SJSA1 (cell line): Measurements from ENCODE around the gene CAVIN4. TPM values are rescaled to one million over a fixed set of nuclear protein-coding genes. Genes with fewer than 3 reads are reported as not detected.

Experiments
- DNase-seq, 2 experiments: peaks; one replicate each; pipeline ENCODE4 v3.0.0-alpha.2; 2015 to 2020; ENCODE audit warnings: low spot score in 2 of 2, low read depth in 1 of 2
- H3K27ac ChIP-seq: fragments of 250-450 bp; sonication (Bioruptor Pico); 2 replicates; pipeline ENCODE4 v1.5.1; 2020; ENCODE audit warnings: mild to moderate bottlenecking, moderate library complexity
- H3K27me3 ChIP-seq: fragments of 250-450 bp; sonication (Bioruptor Pico); replicated peaks from 2 replicates; pipeline ENCODE4 v1.5.1; 2020; ENCODE audit warnings: mild to moderate bottlenecking, moderate library complexity
- H3K36me3 ChIP-seq: fragments of 250-450 bp; sonication (Bioruptor Pico); 2 replicates; pipeline ENCODE4 v1.5.1; 2020; ENCODE audit warnings: mild to moderate bottlenecking
- H3K4me1 ChIP-seq: fragments of 250-450 bp; sonication (Bioruptor Pico); replicated peaks from 2 replicates; pipeline ENCODE4 v1.6.1; 2021; ENCODE audit warnings: mild to moderate bottlenecking
- H3K4me3 ChIP-seq: fragments of 250-450 bp; sonication (Bioruptor Pico); 2 replicates; pipeline ENCODE4 v1.5.1; 2020; ENCODE audit warnings: mild to moderate bottlenecking
- H3K9me3 ChIP-seq: fragments of 250-450 bp; sonication (Bioruptor Pico); replicated peaks from 2 replicates; pipeline ENCODE4 v1.5.1; 2020; ENCODE audit warnings: mild to moderate bottlenecking
- total RNA-seq: library from RNA; depleted of rRNA; stranded (reverse); fragments of >200 nt; shearing (Covaris generic); gene quantifications from 2 replicates; pipeline ENCODE4 v1.2.3, GENCODE V29; 2014; rRNA removed

Gene CAVIN4
- 0.38 and 0.87 TPM in 2 replicates for total RNA-seq

DNA sequence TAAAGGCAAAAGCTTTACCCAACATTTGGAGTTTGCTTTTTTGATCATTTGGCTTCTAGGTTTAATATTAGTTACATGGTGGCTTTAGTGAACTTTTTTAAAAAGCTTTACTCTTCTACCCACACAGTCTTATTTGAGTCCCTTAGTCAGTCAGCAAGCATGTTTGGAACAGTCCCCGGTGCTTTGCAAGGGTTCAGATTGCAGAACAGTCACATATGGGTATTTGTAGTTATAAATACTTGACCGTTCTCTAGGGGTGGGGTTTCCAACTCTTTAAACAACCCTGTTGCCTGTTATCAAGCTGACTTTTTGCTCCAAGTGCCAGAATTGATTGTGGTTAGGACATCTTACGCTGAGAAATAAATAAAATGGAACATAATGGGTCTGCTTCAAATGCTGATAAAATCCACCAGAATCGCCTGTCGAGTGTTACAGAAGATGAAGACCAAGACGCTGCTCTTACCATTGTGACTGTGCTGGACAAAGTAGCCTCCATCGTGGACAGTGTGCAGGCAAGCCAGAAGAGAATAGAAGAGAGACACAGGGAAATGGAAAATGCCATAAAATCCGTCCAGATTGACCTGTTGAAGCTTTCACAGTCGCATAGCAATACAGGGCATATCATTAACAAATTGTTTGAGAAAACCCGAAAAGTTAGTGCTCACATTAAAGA is at the start of gene CAVIN4:
Gene CAVIN4, plus strand, starts transcription at position 304 of the 673 bp plus-strand sequence. Its CDS starts 65 bp downstream, at position 369.
- H3K4me1 ChIP-seq, result no peaks in the 10 kb centered on the region
- no peak for DNase-seq
- H3K27me3 ChIP-seq, result no peaks in the 10 kb centered on the region
- no peaks in the 10 kb centered on the region for H3K9me3 ChIP-seq
- H3K27ac ChIP-seq, result no peak within 1 kb of the TSS
- no peak within 1 kb of the TSS for H3K4me3 ChIP-seq
- no peaks in the 10 kb centered on the region for H3K36me3 ChIP-seq

- H3K4me3 ChIP-seq, result no peak overlapping the region
- H3K36me3 ChIP-seq, result no peaks in the 10 kb centered on the region
- no peaks in the 10 kb centered on the region for H3K4me1 ChIP-seq
- DNase-seq, result no peak
- H3K9me3 ChIP-seq, result no peaks in the 10 kb centered on the region
- no peaks in the 10 kb centered on the region for H3K27me3 ChIP-seq
- H3K27ac ChIP-seq, result no peak overlapping the region
Observed at GRCh38 chr9:100534401-100534800, 43.5 kb upstream of the CAVIN4 start.

DNA sequence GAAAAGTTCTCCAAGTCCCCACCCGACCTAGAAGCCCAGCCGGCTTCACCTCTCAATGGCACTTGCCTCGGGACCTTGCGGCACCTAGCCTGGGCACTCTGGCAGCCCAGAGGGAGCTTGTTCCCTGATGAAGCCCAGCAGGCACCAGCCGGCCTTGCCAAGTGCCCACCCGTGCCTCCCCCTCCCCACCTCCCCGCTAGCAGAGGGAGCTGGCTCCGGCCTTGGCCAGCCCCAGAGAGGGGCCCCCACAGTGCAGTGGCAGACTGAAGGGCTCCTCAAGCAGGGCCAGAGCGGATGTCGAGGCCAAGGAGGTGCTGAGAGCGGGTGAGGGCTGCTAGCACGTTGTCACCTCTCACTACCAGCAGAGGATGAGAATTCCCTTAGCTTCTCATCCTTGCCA is 37.6 kb upstream of the CAVIN4 start:
- peaks cover 2% of the 10 kb centered on the region; the same call in 1 of the 2 replicates for H3K36me3 ChIP-seq
- no peaks in the 10 kb centered on the region for H3K4me1 ChIP-seq

GRCh38 chr9:100549048-100549447 is 28.8 kb upstream of the CAVIN4 start:
- no peaks in the 10 kb centered on the region for H3K27me3 ChIP-seq
- DNase-seq, result no peak
- no peaks in the 10 kb centered on the region for H3K4me1 ChIP-seq
- H3K27ac ChIP-seq, result no peak overlapping the region
- H3K4me3 ChIP-seq, result no peak overlapping the region
- no peaks in the 10 kb centered on the region for H3K9me3 ChIP-seq
- H3K36me3 ChIP-seq, result peaks cover 2% of the 10 kb centered on the region; the same call in 1 of the 2 replicates

More for the DNA sequence above, 37.6 kb upstream of the CAVIN4 start:
- no peak overlapping the region for H3K27ac ChIP-seq
- no peak for DNase-seq
- H3K4me3 ChIP-seq, result no peak overlapping the region
- H3K27me3 ChIP-seq, result no peaks in the 10 kb centered on the region
- H3K9me3 ChIP-seq, result no peaks in the 10 kb centered on the region

DNA sequence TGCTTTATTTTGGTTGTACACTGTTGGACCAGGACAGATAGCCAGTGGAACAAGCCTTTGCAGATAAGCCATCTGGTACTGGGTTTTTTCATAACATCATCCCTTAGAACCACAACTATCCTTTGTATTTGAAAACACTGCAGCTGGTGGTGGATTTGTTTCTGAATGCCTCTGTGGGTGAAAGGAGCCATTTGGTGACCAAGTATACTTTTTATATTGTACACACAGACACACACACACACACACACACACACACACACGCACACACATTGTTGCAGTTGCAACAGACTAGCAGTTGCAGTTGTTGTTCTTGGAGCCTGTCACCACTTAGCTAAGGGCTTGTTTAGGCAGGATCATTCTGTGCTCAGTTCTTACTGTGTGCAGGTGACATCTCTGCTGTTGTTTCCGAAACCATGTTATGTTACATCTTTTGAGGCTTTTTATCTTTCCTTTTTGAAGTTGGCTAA is 22.9 kb upstream of the CAVIN4 start:
- DNase-seq, result no peak
- Histone ChIP-seq H3K27me3 (no peaks in the 10 kb centered on the region), H3K36me3 (no peaks in the 10 kb centered on the region), H3K4me1 (no peaks in the 10 kb centered on the region), H3K4me3 (no peak overlapping the region), H3K27ac (no peak overlapping the region), H3K9me3 (no peaks in the 10 kb centered on the region)

- DNase-seq, result no peak
- no peaks in the 10 kb centered on the region for H3K27me3 ChIP-seq
- H3K36me3 ChIP-seq, result no peaks in the 10 kb centered on the region
- H3K4me3 ChIP-seq, result no peak overlapping the region
- H3K27ac ChIP-seq, result no peak overlapping the region
- no peaks in the 10 kb centered on the region for H3K4me1 ChIP-seq
- H3K9me3 ChIP-seq, result no peaks in the 10 kb centered on the region
Observed at GRCh38 chr9:100555471-100555870, 22.4 kb upstream of the CAVIN4 start.

- no peak for DNase-seq
- H3K36me3 ChIP-seq, result no peaks in the 10 kb centered on the region
- H3K4me1 ChIP-seq, result no peaks in the 10 kb centered on the region
Observed at GRCh38 chr9:100557053-100557452, 20.8 kb upstream of the CAVIN4 start.

GRCh38 chr9:100561256-100561655 is 16.6 kb upstream of the CAVIN4 start:
- Histone ChIP-seq H3K4me3 (no peak overlapping the region), H3K27me3 (no peaks in the 10 kb centered on the region), H3K27ac (no peak overlapping the region), H3K9me3 (no peaks in the 10 kb centered on the region), H3K4me1 (no peaks in the 10 kb centered on the region), H3K36me3 (no peaks in the 10 kb centered on the region)
- DNase-seq, result no peak

More at GRCh38 chr9:100557053-100557452, 20.8 kb upstream of the CAVIN4 start:
- no peaks in the 10 kb centered on the region for H3K27me3 ChIP-seq
- H3K27ac ChIP-seq, result no peak overlapping the region
- no peaks in the 10 kb centered on the region for H3K9me3 ChIP-seq
- H3K4me3 ChIP-seq, result no peak overlapping the region

DNA sequence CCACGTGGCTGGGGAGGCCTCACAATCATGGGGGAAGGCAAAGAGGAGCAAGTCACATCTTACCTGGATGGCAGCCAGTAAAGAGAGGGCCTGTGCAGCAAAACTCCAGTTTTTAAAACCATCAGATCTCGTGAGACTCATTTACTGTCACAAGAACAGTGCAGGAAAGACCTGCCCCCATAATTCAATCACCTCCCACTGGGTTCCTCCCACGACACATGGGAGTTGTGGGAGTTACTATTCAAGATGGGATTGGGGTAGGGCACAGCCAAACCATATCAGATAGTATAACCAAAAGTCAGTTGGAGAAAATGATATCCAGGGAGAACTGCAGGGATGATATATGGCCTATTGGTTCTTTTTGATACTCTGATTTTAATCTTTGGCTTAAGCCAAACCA is 10.0 kb upstream of the CAVIN4 start:
- no peak for DNase-seq
- Histone ChIP-seq H3K27me3 (no peaks in the 10 kb centered on the region), H3K9me3 (no peaks in the 10 kb centered on the region), H3K4me1 (no peaks in the 10 kb centered on the region), H3K4me3 (no peak overlapping the region), H3K36me3 (no peaks in the 10 kb centered on the region), H3K27ac (no peak overlapping the region)

GRCh38 chr9:100573655-100574260 is 4.1 kb upstream of the CAVIN4 start:
- DNase-seq, result no peak
- no peak overlapping the region for H3K4me3 ChIP-seq
- H3K27ac ChIP-seq, result no peak overlapping the region
- H3K27me3 ChIP-seq, result no peaks in the 10 kb centered on the region
- no peaks in the 10 kb centered on the region for H3K9me3 ChIP-seq
- H3K36me3 ChIP-seq, result no peaks in the 10 kb centered on the region
- H3K4me1 ChIP-seq, result no peaks in the 10 kb centered on the region

DNA sequence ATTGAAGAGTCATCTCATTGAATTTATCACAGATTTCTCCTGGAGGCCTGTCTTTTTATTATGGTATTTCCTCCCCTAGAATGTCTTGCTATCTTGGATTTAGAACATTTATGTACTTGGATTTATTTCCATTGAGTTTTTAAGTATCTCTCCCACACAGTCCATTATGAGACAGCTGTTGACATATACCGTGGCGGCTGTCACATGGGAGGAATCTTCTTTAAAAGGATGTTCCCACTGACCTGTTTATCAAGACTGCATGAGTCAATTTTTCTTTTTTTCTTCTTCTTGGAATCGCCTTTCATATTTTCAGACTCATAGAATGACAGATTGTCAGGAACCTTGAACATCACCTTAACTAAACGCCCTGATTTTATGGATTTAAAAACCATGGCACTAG is 2.9 kb upstream of the CAVIN4 start:
- Histone ChIP-seq H3K27ac (no peak overlapping the region), H3K36me3 (no peaks in the 10 kb centered on the region), H3K4me1 (no peaks in the 10 kb centered on the region), H3K27me3 (no peaks in the 10 kb centered on the region), H3K4me3 (no peak overlapping the region), H3K9me3 (no peaks in the 10 kb centered on the region)
- DNase-seq, result no peak

GRCh38 chr9:100575765-100576386 is 2.0 kb upstream of the CAVIN4 start:
- H3K4me1 ChIP-seq, result no peaks in the 10 kb centered on the region
- no peaks in the 10 kb centered on the region for H3K27me3 ChIP-seq
- no peaks in the 10 kb centered on the region for H3K9me3 ChIP-seq
- no peak overlapping the region for H3K4me3 ChIP-seq
- no peak for DNase-seq
- no peak overlapping the region for H3K27ac ChIP-seq
- H3K36me3 ChIP-seq, result no peaks in the 10 kb centered on the region

- Histone ChIP-seq H3K9me3 (no peaks in the 10 kb centered on the region), H3K27me3 (no peaks in the 10 kb centered on the region), H3K4me1 (no peaks in the 10 kb centered on the region), H3K36me3 (no peaks in the 10 kb centered on the region), H3K4me3 (no peak overlapping the region), H3K27ac (no peak overlapping the region)
- DNase-seq, result no peak
Observed at GRCh38 chr9:100578610-100579009, 731 bp downstream of the CAVIN4 start.

DNA sequence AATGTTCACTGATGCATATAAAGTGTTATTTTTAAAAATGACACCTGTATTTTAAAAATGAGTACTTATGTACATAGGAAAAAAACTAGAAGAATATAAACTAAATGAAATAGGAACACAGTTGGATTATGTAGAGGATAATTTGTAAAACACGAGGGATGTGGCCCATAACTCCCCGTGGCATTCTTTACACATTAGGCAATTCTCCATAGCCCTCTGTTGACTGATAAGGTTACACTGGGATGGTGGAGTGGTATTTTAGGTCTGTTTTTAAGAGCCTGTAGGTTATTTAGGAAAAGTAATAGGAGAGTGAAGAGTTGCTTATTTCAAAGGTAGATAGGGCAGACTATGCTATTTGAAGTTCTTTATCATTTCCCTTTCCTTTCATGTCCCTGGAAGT is 1.8 kb downstream of the CAVIN4 start:
- Histone ChIP-seq H3K27me3 (no peaks in the 10 kb centered on the region), H3K9me3 (no peaks in the 10 kb centered on the region), H3K4me1 (no peaks in the 10 kb centered on the region), H3K4me3 (no peak overlapping the region), H3K36me3 (no peaks in the 10 kb centered on the region), H3K27ac (no peak overlapping the region)
- DNase-seq, result no peak
